HG03175 (cell line): ENCODE results near the gene SHLD2.
"Not testable (repeated sequence)": the region's sequence is repeated elsewhere in the genome, so short reads cannot be mapped to it uniquely, and the experiment has no call there.

ENCODE experiments used
- ATAC-seq: cut with Tn5 transposase; IDR thresholded peaks from one replicate; pipeline ENCODE4 v1.9.1; 2021; ENCODE audit warnings: mild to moderate bottlenecking, moderate library complexity; ENCODE audit not compliant: unreplicated experiment

SHLD2 gene

DNA sequence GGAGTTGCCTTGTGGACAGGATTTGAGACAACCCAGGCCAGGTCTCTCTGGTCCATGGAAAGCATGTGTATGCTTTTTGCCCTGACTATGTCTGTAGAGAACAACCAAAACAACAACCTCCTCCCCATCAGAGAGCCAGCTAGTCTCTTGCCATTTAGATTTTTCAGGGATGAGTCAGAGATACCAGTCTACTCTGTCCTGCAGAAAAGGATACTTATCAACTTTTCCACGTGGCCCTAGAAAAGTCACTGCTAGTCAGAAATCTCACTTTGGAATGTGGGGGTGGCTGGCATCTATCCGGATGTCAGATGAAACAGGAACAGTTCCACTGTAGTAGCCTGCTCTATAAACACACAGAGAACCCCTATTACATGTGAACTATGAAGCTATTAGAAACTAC is 116.8 kb downstream of the SHLD2 start:
- ATAC-seq, result not testable (repeated sequence)

DNA sequence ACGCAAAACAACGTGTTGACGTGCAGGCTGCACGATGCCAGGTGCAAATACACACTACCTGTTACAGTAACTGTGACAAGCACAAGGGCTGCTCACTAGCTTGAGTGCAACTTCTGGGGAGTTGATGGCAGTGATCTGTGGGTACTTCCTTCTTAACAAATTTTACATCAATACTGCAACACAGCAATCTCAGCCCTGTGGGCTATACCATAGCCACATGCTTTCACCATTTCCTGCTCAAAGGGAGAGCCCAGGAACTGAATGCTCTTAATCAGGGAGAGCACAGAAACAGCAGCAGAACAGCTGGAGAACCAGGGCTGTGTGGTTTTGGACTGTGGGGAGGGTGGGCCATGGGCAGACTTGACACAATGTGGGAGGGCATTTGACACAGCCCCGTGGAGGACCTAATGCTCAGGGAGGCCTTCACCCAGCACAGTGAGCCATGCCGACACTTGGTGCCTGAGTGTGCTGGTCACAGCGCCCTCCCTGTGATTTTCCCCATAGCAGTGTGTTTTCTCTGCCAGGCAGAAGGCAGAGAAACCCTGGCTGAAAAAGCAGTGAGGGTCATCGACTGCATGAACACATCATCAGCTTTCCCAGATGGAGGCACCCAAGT is 118.3 kb downstream of the SHLD2 start:
- not testable (repeated sequence) for ATAC-seq

DNA sequence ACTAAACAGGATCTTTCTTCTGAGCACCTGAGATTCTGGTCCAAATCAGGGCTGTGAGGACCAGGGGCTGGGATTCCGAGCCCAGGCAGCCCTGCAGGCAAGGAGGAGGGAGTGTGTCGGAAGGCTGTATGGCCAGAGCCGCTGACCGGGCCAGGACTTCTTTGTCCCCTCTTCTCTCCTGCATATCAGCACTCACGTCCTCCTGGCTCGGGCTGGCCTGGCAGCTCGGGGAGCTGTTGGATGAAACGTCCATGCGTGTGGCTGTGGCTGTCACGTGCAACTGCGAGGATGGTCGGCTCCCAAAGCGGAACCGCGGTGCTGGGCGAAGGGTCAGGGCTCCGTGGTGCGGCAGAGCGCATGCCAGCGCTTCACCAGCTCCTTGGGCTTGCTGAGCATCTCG is 118.8 kb downstream of the SHLD2 start:
- ATAC-seq, result not testable (repeated sequence)

DNA sequence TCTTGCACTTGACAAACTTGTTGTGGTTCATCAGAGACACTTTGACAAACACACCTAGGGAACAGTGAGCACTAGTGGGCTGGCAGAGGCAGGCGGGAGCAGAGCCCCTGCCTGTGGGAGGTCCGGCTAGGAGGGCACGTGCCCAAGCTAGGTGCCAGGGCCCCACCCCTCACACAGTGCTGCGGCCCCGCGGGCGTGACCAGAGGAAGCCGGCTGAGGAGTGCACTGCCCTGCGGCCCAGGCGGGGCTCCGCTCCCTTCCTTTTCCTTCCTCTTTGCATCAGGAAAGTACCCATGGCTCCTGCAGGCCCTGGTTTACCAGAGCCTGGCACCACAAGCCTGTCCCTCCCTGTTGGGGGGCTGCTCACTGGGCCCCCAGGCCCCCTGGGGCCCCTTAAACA is 121.1 kb downstream of the SHLD2 start:
- ATAC-seq, result not testable (repeated sequence)

DNA sequence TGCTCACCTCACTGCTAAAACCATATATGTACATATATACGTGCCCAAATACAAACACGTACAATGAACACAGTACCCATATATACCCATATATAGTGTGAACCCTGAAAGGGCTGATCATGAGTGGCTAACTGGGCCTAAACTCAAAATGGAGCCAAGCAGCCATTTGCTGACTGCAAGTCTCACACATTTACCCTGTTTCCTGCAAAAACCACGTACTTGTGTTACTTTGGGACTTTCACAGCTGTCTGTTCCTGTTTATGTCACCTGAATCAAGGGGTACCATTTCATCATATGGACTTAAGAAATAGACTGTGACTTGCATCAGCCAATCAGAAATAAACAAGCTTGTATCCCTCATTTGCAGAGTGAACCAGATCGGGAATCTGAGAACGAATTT is 124.4 kb downstream of the SHLD2 start:
- ATAC-seq, result not testable (repeated sequence)

DNA sequence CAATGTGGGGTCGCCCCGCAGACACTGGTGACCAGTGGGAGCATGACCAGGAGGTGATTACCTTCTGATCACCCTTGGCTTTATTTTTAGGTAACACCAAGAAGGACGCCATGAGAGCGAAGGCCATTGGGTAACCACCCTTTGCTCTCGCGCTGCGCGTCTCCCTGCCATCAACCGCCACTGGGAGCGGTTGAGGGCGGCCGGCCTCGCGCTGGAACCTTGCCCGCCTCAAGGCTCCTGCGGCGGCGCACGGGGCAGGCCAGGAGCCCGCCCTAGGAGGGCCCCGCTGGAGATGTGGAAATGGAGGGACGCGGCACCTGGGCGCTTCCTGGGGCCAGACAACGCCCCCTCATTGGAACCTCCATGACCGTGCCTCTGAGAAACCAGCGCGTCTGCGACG is 127.8 kb downstream of the SHLD2 start:
- not testable (repeated sequence) for ATAC-seq

DNA sequence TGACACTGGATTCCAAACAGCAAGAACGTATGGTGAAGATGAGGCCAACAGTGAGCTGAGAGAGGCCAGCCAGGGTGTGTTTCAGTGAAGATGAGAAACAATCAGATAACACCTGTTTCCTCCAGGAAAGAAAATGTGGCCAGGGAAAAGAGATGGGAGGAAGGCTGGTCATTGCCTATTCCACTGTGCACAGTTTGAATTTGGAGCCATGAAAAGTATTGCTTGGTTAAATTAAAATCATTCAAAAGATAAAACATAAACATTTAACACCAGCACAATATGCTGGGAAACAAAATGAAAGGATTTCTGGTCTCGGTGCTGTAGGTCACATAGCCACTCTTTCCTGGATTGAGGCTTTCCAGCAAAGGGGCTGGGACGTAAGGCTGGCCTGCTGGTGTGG is 130.1 kb downstream of the SHLD2 start, which contains the start of gene NUTM2A:
TSS of gene NUTM2A (plus strand) at position 301 of the 400 bp plus-strand sequence. CDS start 383 bp downstream, outside the sequence.
- ATAC-seq, result not testable (repeated sequence)

DNA sequence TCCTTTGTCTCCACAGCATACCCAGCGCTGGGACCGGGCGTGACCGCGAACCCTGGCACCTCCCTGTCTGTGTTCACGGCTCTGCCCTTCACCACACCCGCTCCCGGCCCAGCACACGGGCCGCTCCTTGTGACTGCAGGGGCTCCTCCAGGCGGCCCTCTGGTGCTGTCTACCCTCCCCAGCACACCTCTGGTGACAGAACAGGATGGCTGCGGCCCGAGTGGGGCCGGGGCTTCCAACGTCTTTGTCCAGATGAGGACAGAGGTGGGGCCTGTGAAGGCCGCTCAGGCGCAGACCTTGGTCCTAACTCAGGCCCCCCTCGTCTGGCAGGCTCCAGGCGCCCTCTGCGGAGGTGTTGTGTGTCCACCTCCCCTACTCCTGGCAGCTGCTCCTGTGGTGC is 133.2 kb downstream of the SHLD2 start:
- ATAC-seq, result not testable (repeated sequence)

DNA sequence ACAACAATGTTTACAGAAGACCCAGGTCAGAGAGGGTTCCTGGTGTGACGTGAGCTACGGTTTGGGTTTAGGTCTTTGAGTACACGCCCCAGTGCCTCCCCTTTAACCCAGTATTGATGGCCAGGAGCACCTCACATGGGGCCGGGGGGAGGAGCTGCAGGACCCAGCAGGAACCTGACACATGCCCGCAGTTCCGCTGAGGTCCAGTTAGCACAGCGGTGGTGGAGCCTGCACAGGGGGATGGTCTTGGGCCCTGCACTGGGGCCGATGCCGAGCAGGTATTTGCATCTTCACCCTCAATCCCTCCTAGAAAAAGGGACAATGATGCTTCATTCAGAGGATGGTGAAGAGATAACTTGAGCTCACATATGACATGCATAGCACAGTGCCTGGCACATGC is 134.2 kb downstream of the SHLD2 start:
- ATAC-seq, result not testable (repeated sequence)

DNA sequence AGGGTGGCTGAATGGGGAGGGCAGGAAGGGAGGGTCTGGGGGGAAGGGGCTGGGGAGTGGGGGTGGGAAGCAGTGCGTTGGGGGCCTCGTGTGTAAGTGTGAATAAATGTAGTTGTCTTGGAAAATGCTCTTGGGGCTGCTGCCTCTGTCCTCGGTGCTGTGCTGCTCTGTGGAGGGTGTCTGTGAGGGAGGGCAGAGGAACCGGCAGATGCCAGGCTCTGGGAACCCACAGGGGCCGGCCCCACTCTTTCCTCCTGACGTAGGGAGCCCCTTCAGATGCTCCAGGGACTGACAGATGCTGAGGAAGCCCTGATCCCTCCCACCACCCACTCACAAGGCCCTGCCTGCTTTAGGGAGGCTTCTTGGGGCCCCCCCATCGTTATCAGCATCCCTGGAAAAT is 139.8 kb downstream of the SHLD2 start:
- ATAC-seq, result not testable (repeated sequence)

DNA sequence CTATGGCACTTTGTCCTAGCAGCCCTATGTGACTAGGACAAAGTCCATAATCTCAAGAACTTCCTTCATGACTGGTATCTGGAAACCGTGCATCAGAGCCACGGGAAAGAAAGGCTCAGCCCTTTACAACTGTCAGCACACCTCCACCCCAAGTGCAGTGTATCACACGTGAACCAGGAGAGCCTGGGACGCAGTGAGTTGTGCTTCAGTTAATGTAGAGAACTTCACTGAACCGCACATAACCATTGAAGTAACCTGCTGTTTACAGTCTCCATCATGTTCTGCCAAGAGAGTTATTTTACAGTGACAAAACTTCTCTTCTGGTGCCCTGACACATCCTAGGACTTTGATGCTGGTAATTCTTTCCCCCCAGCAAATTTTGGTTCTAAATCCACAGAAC is 142.2 kb downstream of the SHLD2 start:
- not testable (repeated sequence) for ATAC-seq

DNA sequence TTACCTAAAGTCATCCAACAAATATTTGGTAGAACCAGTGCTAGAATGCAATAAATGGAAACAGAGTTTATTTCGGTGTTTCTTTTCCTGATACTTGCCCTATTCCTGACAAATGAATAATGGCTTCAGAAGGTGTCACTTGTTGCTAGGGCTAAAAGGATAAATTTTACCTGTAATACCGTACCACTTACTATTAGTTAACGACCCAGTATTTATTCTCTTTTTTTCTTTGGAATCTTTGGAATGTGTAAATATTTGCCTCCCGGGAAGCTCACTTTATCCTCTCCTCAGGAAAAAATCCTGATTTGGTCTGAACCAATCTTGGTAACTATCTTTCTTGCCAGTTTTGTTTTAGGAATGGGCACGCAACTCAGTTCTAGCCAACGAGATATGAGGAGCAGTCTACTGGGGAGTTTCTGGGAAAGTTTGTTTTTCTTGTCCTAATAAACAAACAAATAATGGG is 144.4 kb downstream of the SHLD2 start:
- ATAC-seq, result not testable (repeated sequence)
